Measurements from ENCODE around the gene DOCK6. TPM values are rescaled to one million over a fixed set of nuclear protein-coding genes. Genes with fewer than 3 reads are reported as not detected.

The DOCK6 gene
- total and polyA plus RNA-seq, 2 of the 13 experiments (the other 11 are each of a cell fraction or from before 2014, with no cell fraction given), result 5.4 to 38.1 TPM

DNA sequence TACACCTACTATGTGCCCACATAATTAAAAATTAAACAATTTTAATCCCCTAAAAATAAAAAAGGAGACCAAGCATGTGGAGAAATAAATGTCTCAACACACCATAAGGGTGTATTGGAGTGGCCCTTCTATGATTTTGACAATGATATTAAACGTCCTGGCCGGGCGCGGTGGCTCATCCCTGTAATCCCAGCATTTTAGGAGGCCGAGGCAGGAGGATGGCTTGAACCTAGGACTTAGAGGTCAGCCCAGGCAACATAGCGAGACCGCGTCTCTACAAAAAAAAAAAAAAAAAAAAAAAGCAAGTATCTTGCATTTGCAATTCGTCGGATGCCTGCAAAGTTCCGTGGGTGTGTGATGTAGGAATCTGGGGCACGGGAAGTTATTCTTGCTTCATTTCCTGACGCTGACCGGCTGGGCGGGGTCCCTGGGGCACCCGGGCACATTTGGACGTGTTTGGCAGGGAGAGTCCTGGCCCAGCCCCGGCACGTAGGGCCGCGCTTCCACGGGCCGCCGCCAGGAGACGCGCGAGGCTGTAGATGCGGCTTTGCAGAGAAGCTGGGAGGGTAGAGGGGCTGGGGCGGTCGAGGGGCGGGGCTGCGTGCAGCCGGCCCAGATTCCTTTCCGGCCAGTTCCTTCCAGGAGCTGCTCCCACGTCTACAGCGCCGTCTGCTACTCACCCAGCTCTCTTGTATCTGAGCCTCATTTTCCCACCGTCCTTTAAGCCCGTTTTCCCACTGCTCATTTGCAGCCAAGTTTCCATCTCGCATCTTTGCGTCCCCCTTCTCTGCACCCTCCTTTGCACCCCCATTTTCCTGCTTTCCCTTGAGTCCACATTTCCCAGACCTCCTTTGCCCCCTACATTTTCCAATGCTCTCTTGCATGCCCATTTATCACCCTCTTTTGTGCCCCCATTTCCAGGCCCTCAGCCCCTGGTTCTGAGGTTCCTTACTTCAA is 31.4 kb upstream of the DOCK6 start (continued):
- TF ChIP-seq JDP2 (CRISPR knock-in tag; IDR thresholded peaks at IDR 0.05; ENCODE audit: borderline replicate concordance), result no peak
- TF ChIP-seq ZNF501 (CRISPR knock-in tag; IDR thresholded peaks at IDR 0.05), result peak; percentile 76; the same call in 1 of the 2 replicates
- TF ChIP-seq ZNF101 (CRISPR knock-in tag; IDR thresholded peaks at IDR 0.05; ENCODE audit: borderline replicate concordance, low read depth), result no peak
- TF ChIP-seq MXI1 (IDR thresholded peaks at IDR 0.05; ENCODE audit: borderline replicate concordance, low read depth, low read length), result peak; percentile 35; the same call in 1 of the 3 replicates
- TF ChIP-seq ZNF768 (CRISPR knock-in tag; IDR thresholded peaks at IDR 0.05), result peak; percentile 49; the same call in 1 of the 2 replicates
- TF ChIP-seq HOXA7 (CRISPR knock-in tag; IDR thresholded peaks at IDR 0.05), result no peak
- peak; percentile 28; the same call in 1 of the 2 replicates for TF ChIP-seq NFKB2 (CRISPR knock-in tag; IDR thresholded peaks at IDR 0.05; ENCODE audit: borderline replicate concordance)
- TF ChIP-seq EZH2 (conservative IDR thresholded peaks at IDR 0.05; ENCODE audit: low read depth, low read length), result no peak
- no peak for TF ChIP-seq ZNF883 (CRISPR knock-in tag; IDR thresholded peaks at IDR 0.05; ENCODE audit: not compliant biosample characterization)
- TF ChIP-seq ZNF44 (CRISPR knock-in tag; IDR thresholded peaks at IDR 0.05), result no peak
- TF ChIP-seq ZNF34 (CRISPR knock-in tag; IDR thresholded peaks at IDR 0.05; ENCODE audit: borderline replicate concordance), result no peak
- TF ChIP-seq ZNF3 (CRISPR knock-in tag; IDR thresholded peaks at IDR 0.05), result no peak
- TF ChIP-seq, protein P1, sequence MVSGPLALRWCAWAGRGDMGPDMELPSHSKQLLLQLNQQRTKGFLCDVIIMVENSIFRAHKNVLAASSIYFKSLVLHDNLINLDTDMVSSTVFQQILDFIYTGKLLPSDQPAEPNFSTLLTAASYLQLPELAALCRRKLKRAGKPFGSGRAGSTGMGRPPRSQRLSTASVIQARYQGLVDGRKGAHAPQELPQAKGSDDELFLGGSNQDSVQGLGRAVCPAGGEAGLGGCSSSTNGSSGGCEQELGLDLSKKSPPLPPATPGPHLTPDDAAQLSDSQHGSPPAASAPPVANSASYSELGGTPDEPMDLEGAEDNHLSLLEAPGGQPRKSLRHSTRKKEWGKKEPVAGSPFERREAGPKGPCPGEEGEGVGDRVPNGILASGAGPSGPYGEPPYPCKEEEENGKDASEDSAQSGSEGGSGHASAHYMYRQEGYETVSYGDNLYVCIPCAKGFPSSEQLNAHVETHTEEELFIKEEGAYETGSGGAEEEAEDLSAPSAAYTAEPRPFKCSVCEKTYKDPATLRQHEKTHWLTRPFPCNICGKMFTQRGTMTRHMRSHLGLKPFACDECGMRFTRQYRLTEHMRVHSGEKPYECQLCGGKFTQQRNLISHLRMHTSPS (CRISPR knock-in tag; IDR thresholded peaks at IDR 0.05; ENCODE audit: low read depth), result peak; percentile 51; the same call in 1 of the 2 replicates
- TF ChIP-seq PATZ1 (CRISPR knock-in tag; IDR thresholded peaks at IDR 0.05), result peak; percentile 65; the same call in 1 of the 2 replicates
- TF ChIP-seq NFIB (CRISPR knock-in tag; IDR thresholded peaks at IDR 0.05; ENCODE audit: borderline replicate concordance), result no peak
- no peak for TF ChIP-seq ZNF878 (CRISPR knock-in tag; IDR thresholded peaks at IDR 0.05)
- TF ChIP-seq CEBPB (IDR thresholded peaks at IDR 0.05; ENCODE audit: borderline replicate concordance, low read depth, low read length), result peak; percentile 44; the same call in 1 of the 2 replicates
- TF ChIP-seq SMAD3 (CRISPR knock-in tag; IDR thresholded peaks at IDR 0.05), result 0 out of 2 replicates have a peak, but pooled peaks have one; percentile 41
- 0 out of 2 replicates have a peak, but pooled peaks have one; percentile 39 for TF ChIP-seq ZNF263 (CRISPR knock-in tag; IDR thresholded peaks at IDR 0.05)
- TF ChIP-seq GMEB1 (CRISPR knock-in tag; IDR thresholded peaks at IDR 0.05; ENCODE audit: borderline replicate concordance), result peak; percentile 47; the same call in 1 of the 2 replicates
- no peak for TF ChIP-seq BHLHE40 (IDR thresholded peaks at IDR 0.05; ENCODE audit: low read length)
- TF ChIP-seq PITX1 (CRISPR knock-in tag; IDR thresholded peaks at IDR 0.05), result no peak
- TF ChIP-seq ZFP36L1 (CRISPR knock-in tag; IDR thresholded peaks at IDR 0.05), result no peak
- no peak for TF ChIP-seq ZNF143 (CRISPR knock-in tag; IDR thresholded peaks at IDR 0.05)
- peak; percentile 78; the same call in 1 of the 2 replicates for TF ChIP-seq HNRNPL (IDR thresholded peaks at IDR 0.05; ENCODE audit: low read depth, low read length)

All from HepG2 (cell line).